ENCODE measurements around the gene ST6GALNAC1. TPM values are rescaled to one million over a fixed set of nuclear protein-coding genes. Genes with fewer than 3 reads are reported as not detected.

The ST6GALNAC1 gene, protein sequence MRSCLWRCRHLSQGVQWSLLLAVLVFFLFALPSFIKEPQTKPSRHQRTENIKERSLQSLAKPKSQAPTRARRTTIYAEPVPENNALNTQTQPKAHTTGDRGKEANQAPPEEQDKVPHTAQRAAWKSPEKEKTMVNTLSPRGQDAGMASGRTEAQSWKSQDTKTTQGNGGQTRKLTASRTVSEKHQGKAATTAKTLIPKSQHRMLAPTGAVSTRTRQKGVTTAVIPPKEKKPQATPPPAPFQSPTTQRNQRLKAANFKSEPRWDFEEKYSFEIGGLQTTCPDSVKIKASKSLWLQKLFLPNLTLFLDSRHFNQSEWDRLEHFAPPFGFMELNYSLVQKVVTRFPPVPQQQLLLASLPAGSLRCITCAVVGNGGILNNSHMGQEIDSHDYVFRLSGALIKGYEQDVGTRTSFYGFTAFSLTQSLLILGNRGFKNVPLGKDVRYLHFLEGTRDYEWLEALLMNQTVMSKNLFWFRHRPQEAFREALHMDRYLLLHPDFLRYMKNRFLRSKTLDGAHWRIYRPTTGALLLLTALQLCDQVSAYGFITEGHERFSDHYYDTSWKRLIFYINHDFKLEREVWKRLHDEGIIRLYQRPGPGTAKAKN
- 10 to 100 TPM in 1 of 5 donors, 1 to 10 TPM in 4; 2.6 to 20.5 (median 6.6) TPM for total RNA-seq
- 10.7 TPM for total RNA-seq (2013)
- 0.13 to 33.9 (median 3.5) reads per million in 29 experiments for total RNA-seq

DNA sequence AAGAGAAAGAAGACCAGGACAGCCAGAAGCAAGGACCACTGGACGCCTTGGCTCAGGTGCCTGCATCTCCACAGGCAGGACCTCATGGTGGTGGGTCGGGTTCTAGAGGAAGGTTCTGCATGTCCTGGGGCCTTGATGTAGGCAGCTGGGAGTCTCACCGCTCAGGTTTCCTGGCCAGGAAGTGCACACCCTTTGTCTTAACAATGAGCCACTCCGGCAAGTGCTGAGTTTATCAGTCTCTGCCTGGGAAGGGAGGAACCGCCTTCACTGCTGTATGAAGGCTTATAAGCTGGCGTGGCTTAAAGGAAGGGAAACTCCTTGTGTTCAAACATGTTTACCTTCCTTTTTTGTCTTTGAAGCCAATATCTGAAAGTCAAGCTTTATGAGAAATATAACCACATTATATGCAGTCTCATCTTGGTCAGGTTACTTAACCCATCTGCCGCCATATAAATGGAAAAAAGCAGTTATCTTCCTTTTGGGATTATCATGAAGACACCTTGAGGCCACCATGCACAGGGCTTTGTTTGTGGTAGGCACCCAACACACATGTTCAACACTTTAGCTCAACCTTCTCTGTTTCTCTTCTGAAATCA is at the start of gene ST6GALNAC1:
ST6GALNAC1 (minus strand) TSS at position 205 of the 596 bp plus-strand sequence; CDS start at position 86, 119 bp downstream.
- Histone ChIP-seq H3K36me3 (ENCODE audit: control insufficient read depth in 2 of 2, extremely low read depth in 1 of 2, insufficient read depth in 1 of 2, low read length in 1 of 2) (no peaks in the 10 kb centered on the region), H3K4me1 (ENCODE audit: control insufficient read depth in 1 of 2, extremely low read depth in 1 of 2, insufficient read depth in 2 of 2, low read length in 2 of 2) (peaks cover 14 to 22% of the 10 kb centered on the region in 2 experiments), H3K4me3 (ENCODE audit: control insufficient read depth in 1 of 2, extremely low read depth in 1 of 2, low read length in 1 of 2) (peak within 1 kb of the TSS; percentile 30 to 64), H3K27me3 (replicated peaks in 1 of 2; ENCODE audit: control insufficient read depth in 2 of 2, extremely low read depth in 1 of 2, insufficient read depth in 2 of 2, low read length in 1 of 2) (peaks cover 0 to 5% of the 10 kb centered on the region in 2 experiments), H3K27ac (ENCODE audit: low read length) (peak within 1 kb of the TSS; percentile 10), H3K9me3 (no peaks in the 10 kb centered on the region)
- ATAC-seq (replicated peaks in 1 of 4) = peak; percentile 87 to 99 (median 94)
- WGBS (ENCODE audit: insufficient coverage) = 40% methylated on average over 3 of the region's 7 CpGs
- no peaks in the 10 kb centered on the region for H3K36me3 Mint-ChIP-seq
- peak in 32 of 35 experiments; percentile 4 to 65 (median 30) for DNase-seq
- H3K9me3 Mint-ChIP-seq = peaks cover 0 to 7% (median 3%) of the 10 kb centered on the region in 3 donors
- CTCF ChIA-PET = no interaction called here
- POLR2A ChIA-PET = interaction anchor here in 1 of 2 donors (0.7 kb wide), 1 partner anchor 12 kb away, joined by 3 read pairs; no protein-coding TSS in a partner anchor
- no peaks in the 10 kb centered on the region for H3K27me3 Mint-ChIP-seq
- H3K4me1 Mint-ChIP-seq = peaks cover 28 to 48% (median 43%) of the 10 kb centered on the region in 3 donors
- H3K27ac Mint-ChIP-seq = peak within 1 kb of the TSS; percentile 87 to 90
- peak within 1 kb of the TSS; percentile 71 to 85 (median 81) for H3K4me3 Mint-ChIP-seq

DNA sequence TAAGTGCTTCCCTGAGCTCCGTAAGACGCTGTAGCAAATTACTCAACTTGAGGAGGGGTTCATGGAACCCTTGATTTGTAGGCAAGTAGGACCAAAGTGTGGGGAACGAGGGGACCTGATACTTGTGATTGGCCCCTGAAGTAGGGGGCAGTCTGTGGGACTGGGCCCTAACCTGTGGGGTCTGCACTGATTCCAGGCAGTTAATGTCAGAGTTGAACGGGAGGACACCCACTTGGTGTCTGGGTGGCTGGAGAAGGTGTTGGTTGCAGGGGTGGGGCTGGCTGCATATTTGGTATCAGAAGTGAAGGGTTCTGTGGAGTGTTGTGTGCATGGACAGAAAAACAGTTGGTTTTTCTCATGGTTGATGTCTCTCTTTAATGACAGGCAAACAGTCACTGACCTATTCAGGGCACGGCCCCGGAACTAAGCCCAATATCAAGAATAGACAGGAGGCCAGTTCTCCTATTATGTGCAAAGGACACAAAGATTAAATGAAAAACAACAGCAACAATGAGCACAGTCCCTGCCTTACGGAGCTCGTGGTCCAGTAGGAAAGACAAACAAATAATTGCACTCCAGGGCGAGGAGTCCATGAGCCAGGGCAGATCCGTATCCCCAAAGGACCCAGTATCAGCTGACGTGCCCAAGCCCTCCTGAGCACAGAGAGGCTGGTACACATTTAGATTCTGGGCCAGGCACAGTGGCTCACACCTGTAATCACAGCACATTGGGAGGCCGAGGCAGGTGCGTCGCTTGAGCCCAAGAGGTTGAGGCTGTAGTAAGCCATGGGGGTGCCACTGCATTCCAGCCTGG is 48.0 kb upstream of the ST6GALNAC1 start:
- no peak overlapping the region for H3K27ac ChIP-seq (ENCODE audit: low read length)

DNA sequence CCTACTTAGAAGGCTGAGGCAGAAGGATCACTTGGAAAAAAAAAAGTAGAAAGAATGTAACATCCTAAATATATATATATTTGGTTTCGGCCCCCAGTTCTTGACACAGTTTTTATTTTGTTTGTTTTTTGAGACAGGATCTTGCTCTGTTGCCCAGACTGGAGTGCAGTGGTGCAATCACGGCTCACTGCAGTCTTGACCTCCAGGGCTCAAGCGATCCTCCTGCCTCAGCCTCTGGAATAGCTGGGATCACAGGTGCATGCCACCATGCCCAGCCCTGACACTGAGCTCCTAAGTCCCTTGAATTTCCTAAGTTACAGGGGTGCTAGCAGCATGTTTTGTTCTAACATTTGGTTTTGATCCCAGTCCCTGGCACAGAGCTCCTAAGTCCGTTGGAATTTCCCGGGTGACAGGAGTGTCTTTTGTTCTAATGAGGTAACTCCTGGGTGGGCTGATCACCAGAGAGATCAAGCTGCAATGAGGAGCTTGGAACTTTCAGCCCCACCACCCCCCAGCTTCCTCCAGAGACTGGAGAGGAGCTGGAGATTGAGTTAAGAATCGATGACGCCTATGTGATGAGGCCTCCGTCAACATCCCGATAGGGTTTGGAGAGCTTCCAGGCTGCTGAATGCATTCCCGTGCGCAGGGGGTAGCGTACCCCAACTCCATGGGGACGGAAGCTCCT is 47.2 kb upstream of the ST6GALNAC1 start:
- Histone ChIP-seq H3K27me3 (replicated peaks in 1 of 2; ENCODE audit: control insufficient read depth in 2 of 2, extremely low read depth in 1 of 2, insufficient read depth in 2 of 2, low read length in 1 of 2) (peaks cover 0 to 9% of the 10 kb centered on the region in 2 experiments), H3K4me1 (ENCODE audit: control insufficient read depth in 1 of 2, extremely low read depth in 1 of 2, insufficient read depth in 2 of 2, low read length in 2 of 2) (peaks cover 0 to 3% of the 10 kb centered on the region in 2 experiments), H3K36me3 (ENCODE audit: control insufficient read depth in 2 of 2, extremely low read depth in 1 of 2, insufficient read depth in 1 of 2, low read length in 1 of 2) (no peaks in the 10 kb centered on the region), H3K27ac (ENCODE audit: low read length) (no peak overlapping the region), H3K4me3 (ENCODE audit: control insufficient read depth in 1 of 2, extremely low read depth in 1 of 2, low read length in 1 of 2) (no peak overlapping the region), H3K9me3 (no peaks in the 10 kb centered on the region)
- no peak for ATAC-seq (replicated peaks in 1 of 4)
- no peak overlapping the region for H3K27ac Mint-ChIP-seq
- DNase-seq = no peak
- H3K27me3 Mint-ChIP-seq = peaks cover 0 to 2% of the 10 kb centered on the region in 2 donors
- H3K4me1 Mint-ChIP-seq = peaks cover 0 to 5% (median 0%) of the 10 kb centered on the region in 3 donors
- no peaks in the 10 kb centered on the region for H3K9me3 Mint-ChIP-seq
- H3K36me3 Mint-ChIP-seq = peaks cover 4% of the 10 kb centered on the region
- POLR2A ChIA-PET = no interaction called here
- H3K4me3 Mint-ChIP-seq = no peak overlapping the region
- WGBS (ENCODE audit: insufficient coverage) = 100% methylated on average over 2 of the region's 13 CpGs
- CTCF ChIA-PET = interaction anchor here in 1 of 2 donors (0.6 kb wide), 1 partner anchor 388 kb away, joined by 3 read pairs; no protein-coding TSS in a partner anchor

More for the DNA sequence above, 48.0 kb upstream of the ST6GALNAC1 start:
- 95% methylated on average over 12 of the region's 14 CpGs for WGBS (ENCODE audit: insufficient coverage)
- Mint-ChIP-seq H3K4me1 (peaks cover 0 to 7% (median 0%) of the 10 kb centered on the region in 3 donors), H3K27ac (no peak overlapping the region), H3K36me3 (peaks cover 4% of the 10 kb centered on the region), H3K4me3 (no peak overlapping the region), H3K27me3 (peaks cover 0 to 2% of the 10 kb centered on the region in 2 donors), H3K9me3 (no peaks in the 10 kb centered on the region)
- Histone ChIP-seq H3K4me3 (ENCODE audit: control insufficient read depth in 1 of 2, extremely low read depth in 1 of 2, low read length in 1 of 2) (no peak overlapping the region), H3K27me3 (replicated peaks in 1 of 2; ENCODE audit: control insufficient read depth in 2 of 2, extremely low read depth in 1 of 2, insufficient read depth in 2 of 2, low read length in 1 of 2) (peaks cover 0 to 5% of the 10 kb centered on the region in 2 experiments), H3K4me1 (ENCODE audit: control insufficient read depth in 1 of 2, extremely low read depth in 1 of 2, insufficient read depth in 2 of 2, low read length in 2 of 2) (peaks cover 0 to 9% of the 10 kb centered on the region in 2 experiments), H3K9me3 (no peaks in the 10 kb centered on the region), H3K36me3 (ENCODE audit: control insufficient read depth in 2 of 2, extremely low read depth in 1 of 2, insufficient read depth in 1 of 2, low read length in 1 of 2) (no peaks in the 10 kb centered on the region)
- CTCF ChIA-PET = interaction anchor here (0.6 to 1.1 kb wide), 3 partner anchors 10 to 389 kb away, joined by 3 read pairs; no protein-coding TSS in a partner anchor
- ATAC-seq (replicated peaks in 1 of 4) = no peak
- POLR2A ChIA-PET = no interaction called here
- DNase-seq = no peak

DNA sequence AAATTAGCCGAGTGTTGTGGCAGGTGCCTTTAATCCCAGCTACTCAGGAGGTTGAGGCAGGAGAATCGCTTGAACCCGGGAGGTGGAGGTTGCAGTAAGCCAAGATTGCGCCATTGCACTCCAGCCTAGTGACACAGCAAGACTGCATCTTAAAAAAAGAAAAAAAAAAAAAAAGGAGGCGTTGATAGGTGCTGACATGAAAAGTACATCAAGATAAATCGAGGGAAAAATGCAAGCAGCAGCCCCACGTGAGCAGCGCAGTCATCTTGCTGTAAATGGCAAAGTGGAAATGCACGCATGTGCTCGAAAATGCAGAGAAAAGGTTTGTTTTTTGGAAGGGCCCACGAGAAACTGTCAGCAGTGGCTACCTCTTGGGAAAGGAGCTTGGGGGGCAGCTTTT is 46.3 kb upstream of the ST6GALNAC1 start:
- DNase-seq (no peak), ATAC-seq (replicated peaks in 1 of 4) (no peak)
- Histone ChIP-seq H3K27ac (ENCODE audit: low read length) (no peak overlapping the region), H3K9me3 (no peaks in the 10 kb centered on the region), H3K36me3 (ENCODE audit: control insufficient read depth in 2 of 2, extremely low read depth in 1 of 2, insufficient read depth in 1 of 2, low read length in 1 of 2) (no peaks in the 10 kb centered on the region), H3K4me1 (ENCODE audit: control insufficient read depth in 1 of 2, extremely low read depth in 1 of 2, insufficient read depth in 2 of 2, low read length in 2 of 2) (no peaks in the 10 kb centered on the region), H3K4me3 (ENCODE audit: control insufficient read depth in 1 of 2, extremely low read depth in 1 of 2, low read length in 1 of 2) (no peak overlapping the region), H3K27me3 (replicated peaks in 1 of 2; ENCODE audit: control insufficient read depth in 2 of 2, extremely low read depth in 1 of 2, insufficient read depth in 2 of 2, low read length in 1 of 2) (peaks cover 0 to 11% of the 10 kb centered on the region in 2 experiments)
- H3K36me3 Mint-ChIP-seq = peaks cover 4% of the 10 kb centered on the region
- no peaks in the 10 kb centered on the region for H3K9me3 Mint-ChIP-seq
- no peak overlapping the region for H3K27ac Mint-ChIP-seq
- 87% methylated on average over 10 of the region's 11 CpGs for WGBS (ENCODE audit: insufficient coverage)
- no peak overlapping the region for H3K4me3 Mint-ChIP-seq
- H3K4me1 Mint-ChIP-seq = no peaks in the 10 kb centered on the region
- peaks cover 0 to 2% of the 10 kb centered on the region in 2 donors for H3K27me3 Mint-ChIP-seq
- ChIA-PET POLR2A (no interaction called here), CTCF (no interaction called here)

DNA sequence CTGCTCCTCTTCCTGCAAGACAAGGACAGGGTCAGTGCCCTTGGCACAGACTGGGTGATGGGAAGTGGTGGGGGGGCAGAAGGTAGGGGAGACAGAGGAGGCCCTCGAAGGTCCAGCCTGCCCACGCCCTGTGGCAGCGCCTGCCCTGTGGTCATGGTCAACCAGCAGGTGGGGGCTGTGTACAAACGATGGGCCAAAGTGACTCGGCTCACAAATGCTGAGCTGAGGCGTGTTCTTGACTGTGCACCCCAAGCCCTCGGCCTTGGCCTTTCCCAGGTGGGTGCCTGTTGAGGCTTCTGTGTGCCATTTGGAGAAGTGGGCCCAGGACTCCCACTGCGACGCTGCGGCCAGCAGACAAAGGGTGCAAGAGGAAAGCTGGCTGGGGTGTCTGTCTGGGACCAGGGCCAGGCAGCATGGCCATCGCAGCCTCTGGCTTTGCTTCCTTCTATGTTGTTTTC is 44.6 kb upstream of the ST6GALNAC1 start:
- Mint-ChIP-seq H3K27ac (no peak overlapping the region), H3K4me3 (no peak overlapping the region)
- 73% methylated on average over 6 of the region's 11 CpGs for WGBS (ENCODE audit: insufficient coverage)

More for the DNA sequence above, 44.6 kb upstream of the ST6GALNAC1 start:
- CTCF ChIA-PET = no interaction called here
- H3K4me1 ChIP-seq (ENCODE audit: control insufficient read depth in 1 of 2, extremely low read depth in 1 of 2, insufficient read depth in 2 of 2, low read length in 2 of 2) = no peaks in the 10 kb centered on the region
- DNase-seq = no peak
- POLR2A ChIA-PET = no interaction called here
- H3K27ac ChIP-seq (ENCODE audit: low read length) = no peak overlapping the region
- H3K27me3 ChIP-seq (replicated peaks in 1 of 2; ENCODE audit: control insufficient read depth in 2 of 2, extremely low read depth in 1 of 2, insufficient read depth in 2 of 2, low read length in 1 of 2) = peaks cover 0 to 11% of the 10 kb centered on the region in 2 experiments
- H3K4me1 Mint-ChIP-seq = no peaks in the 10 kb centered on the region
- H3K9me3 ChIP-seq = no peaks in the 10 kb centered on the region
- peaks cover 0 to 2% of the 10 kb centered on the region in 2 donors for H3K27me3 Mint-ChIP-seq
- no peaks in the 10 kb centered on the region for H3K9me3 Mint-ChIP-seq
- H3K4me3 ChIP-seq (ENCODE audit: control insufficient read depth in 1 of 2, extremely low read depth in 1 of 2, low read length in 1 of 2) = no peak overlapping the region
- H3K36me3 ChIP-seq (ENCODE audit: control insufficient read depth in 2 of 2, extremely low read depth in 1 of 2, insufficient read depth in 1 of 2, low read length in 1 of 2) = no peaks in the 10 kb centered on the region
- ATAC-seq (replicated peaks in 1 of 4) = no peak
- peaks cover 4% of the 10 kb centered on the region for H3K36me3 Mint-ChIP-seq

Measured in T-cell (primary cell).